HepG2 (cell line): Measurements from ENCODE around the gene GPR162. TPM values are rescaled to one million over a fixed set of nuclear protein-coding genes. Genes with fewer than 3 reads are reported as not detected.
A peak's percentile ranks its signal among the peaks of the same experiment; 100 is the strongest.

Experiments
- CTCF ChIP-seq: sonication (generic); formaldehyde crosslinking; IDR thresholded peaks from 2 replicates; pipeline ENCODE4 v1.5.0; 2020; ENCODE audit warnings: mild to moderate bottlenecking, missing genetic modification reagents, moderate library complexity
- DZIP1 ChIP-seq: sonication (generic); formaldehyde crosslinking; IDR thresholded peaks from 2 replicates; pipeline ENCODE4 v1.5.0; 2020; ENCODE audit warnings: mild to moderate bottlenecking, missing genetic modification reagents
- ELF1 ChIP-seq: sonication (generic); formaldehyde crosslinking; IDR thresholded peaks from 2 replicates; pipeline ENCODE4 v1.4.0; 2020; ENCODE audit warnings: missing genetic modification reagents
- FUBP1 ChIP-seq: sonication (generic); formaldehyde crosslinking; IDR thresholded peaks from 2 replicates; pipeline ENCODE4 v1.5.1; 2020; ENCODE audit warnings: missing genetic modification reagents, mild to moderate bottlenecking, borderline replicate concordance
- HNRNPLL ChIP-seq: fragments of 200-400 bp; formaldehyde crosslinking; IDR thresholded peaks from 2 replicates; pipeline ENCODE4 v1.6.1; 2017; ENCODE audit warnings: mild to moderate bottlenecking, low read depth, low read length; ENCODE audit not compliant: poor library complexity, severe bottlenecking
- MYC ChIP-seq: sonication (generic); formaldehyde crosslinking; IDR thresholded peaks from 2 replicates; pipeline ENCODE4 v1.9.0; 2021; ENCODE audit warnings: missing genetic modification reagents, borderline replicate concordance
- POLR2AphosphoS5 ChIP-seq: IDR thresholded peaks from 2 replicates; pipeline ENCODE4 v1.6.1; 2012; ENCODE audit warnings: low read depth, low read length
- PPARG ChIP-seq: conservative IDR thresholded peaks from 2 replicates; pipeline ENCODE4 v1.6.1; 2016; ENCODE audit warnings: missing biosample characterization, missing genetic modification reagents
- RFX3 ChIP-seq: IDR thresholded peaks from 2 replicates; pipeline ENCODE4 v1.6.1; 2016; ENCODE audit warnings: missing biosample characterization, missing genetic modification reagents
- SALL1 ChIP-seq: sonication (generic); formaldehyde crosslinking; IDR thresholded peaks from 2 replicates; pipeline ENCODE4 v1.8.0; 2022; ENCODE audit warnings: mild to moderate bottlenecking, missing genetic modification reagents
- ZBTB39 ChIP-seq: sonication (generic); formaldehyde crosslinking; IDR thresholded peaks from 2 replicates; pipeline ENCODE4 v1.5.0; 2020; ENCODE audit warnings: missing genetic modification reagents
- ZFP1 ChIP-seq: IDR thresholded peaks from 2 replicates; pipeline ENCODE4 v1.6.1; 2016
- ZNF343 ChIP-seq: sonication (generic); formaldehyde crosslinking; IDR thresholded peaks from 2 replicates; pipeline ENCODE4 v1.4.0; 2020; ENCODE audit warnings: mild to moderate bottlenecking, missing genetic modification reagents
- ZNF431 ChIP-seq: sonication (generic); formaldehyde crosslinking; IDR thresholded peaks from 2 replicates; pipeline ENCODE4 v1.9.0; 2022; ENCODE audit warnings: missing genetic modification reagents, low read depth, mild to moderate bottlenecking, borderline replicate concordance
- ZNF503 ChIP-seq: sonication (generic); formaldehyde crosslinking; IDR thresholded peaks from 2 replicates; pipeline ENCODE4 v1.4.0; 2020; ENCODE audit warnings: missing genetic modification reagents
- ZNF543 ChIP-seq: sonication (generic); formaldehyde crosslinking; IDR thresholded peaks from 2 replicates; pipeline ENCODE4 v1.4.0; 2020; ENCODE audit warnings: mild to moderate bottlenecking, missing genetic modification reagents
- ZNF772 ChIP-seq: sonication (generic); formaldehyde crosslinking; IDR thresholded peaks from 2 replicates; pipeline ENCODE4 v1.5.0; 2020; ENCODE audit warnings: mild to moderate bottlenecking, missing genetic modification reagents
- polyA plus RNA-seq, 8 experiments: library from polyadenylated mRNA; depleted of rRNA in 3 of 8; stranded (reverse) in 7 of 8; unstranded in 1 of 8; fragments of >200 nt; fragmentation: Illumina TruSeq in 4 of 8; extraction: Trizol in 4 of 8; gene quantifications; 2 replicates each; pipeline versions ENCODE4 v1.2.1 to v1.2.3, GENCODE V29; 2011 to 2016; ENCODE audit warnings: low read depth in 4 of 8, missing spikeins in 1 of 8, mixed read lengths in 1 of 8; ENCODE audit not compliant: insufficient read depth in 1 of 8
- total RNA-seq, 5 experiments: library from RNA; depleted of rRNA; stranded (reverse); fragments of >200 nt; fragmentation: Illumina TruSeq; extraction: Trizol; gene quantifications; 2 replicates each; pipeline ENCODE4 v1.2.3, GENCODE V29; 2016; ENCODE audit warnings: low read depth in 1 of 5

GPR162 gene
- total and polyA plus RNA-seq, 2 of the 13 experiments (the other 11 are each of a cell fraction or from before 2014, with no cell fraction given) = 0.08 TPM; not detected in 1

- TF ChIP-seq ZNF503 = peak; percentile 93
- TF ChIP-seq PPARG = peak; percentile 77
- TF ChIP-seq ZFP1 (CRISPR knock-in tag) = peak; percentile 48; the same call in 1 of the 2 replicates
- peak; percentile 17; the same call in 1 of the 2 replicates for TF ChIP-seq MYC (CRISPR knock-in tag)
- no peak for TF ChIP-seq HNRNPLL
- no peak for TF ChIP-seq FUBP1
- no peak for TF ChIP-seq ZNF343 (CRISPR knock-in tag)
- peak; percentile 74; the same call in 1 of the 2 replicates for TF ChIP-seq ELF1
- TF ChIP-seq ZNF543 = 0 out of 2 replicates have a peak, but pooled peaks have one; percentile 25
- TF ChIP-seq SALL1 (CRISPR knock-in tag) = peak; percentile 37; the same call in 1 of the 2 replicates
- 0 out of 2 replicates have a peak, but pooled peaks have one; percentile 46 for TF ChIP-seq ZNF431 (CRISPR knock-in tag)
- TF ChIP-seq DZIP1 (CRISPR knock-in tag) = no peak
- TF ChIP-seq RFX3 (CRISPR knock-in tag) = no peak
- 0 out of 2 replicates have a peak, but pooled peaks have one; percentile 33 for TF ChIP-seq ZNF772 (CRISPR knock-in tag)
- peak; percentile 24; the same call in 1 of the 2 replicates for TF ChIP-seq CTCF (CRISPR knock-in tag)
- peak; percentile 100 for TF ChIP-seq ZBTB39 (CRISPR knock-in tag)
- TF ChIP-seq POLR2AphosphoS5 = no peak
Observed at GRCh38 chr12:6775185-6776174, 46.1 kb upstream of the GPR162 start (continued).
